HG02970 (cell line): Measurements from ENCODE around the gene TCAP.

ENCODE experiments used
- ATAC-seq: cut with Tn5 transposase; IDR thresholded peaks from one replicate; pipeline ENCODE4 v1.9.1; 2021; ENCODE audit warnings: mild to moderate bottlenecking, moderate library complexity, moderate number of reproducible peaks; ENCODE audit not compliant: unreplicated experiment, low FRiP score

Gene TCAP

GRCh38 chr17:39665642-39666224, 584 bp downstream of the TCAP start:
- ATAC-seq: no peak

DNA sequence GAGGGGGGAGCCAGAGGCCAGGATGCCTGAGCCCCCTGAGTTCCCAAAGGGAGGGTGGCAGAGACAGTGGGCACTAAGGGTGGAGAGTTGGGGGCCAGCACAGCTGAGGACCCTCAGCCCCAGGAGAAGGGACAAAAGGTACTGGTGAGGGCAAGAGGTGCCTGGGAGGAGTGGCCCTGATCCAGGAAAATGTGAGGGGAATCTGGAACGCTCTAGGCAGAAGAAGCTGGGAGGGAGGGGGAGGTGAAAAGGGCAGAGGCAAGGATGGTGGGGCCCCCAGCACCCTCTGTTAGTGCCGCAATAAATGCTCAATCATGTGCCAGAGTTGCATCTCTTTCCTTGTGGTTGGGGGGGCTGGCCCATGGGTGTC, 1.1 kb downstream of the TCAP start:
- ATAC-seq: no peak

GRCh38 chr17:39666601-39667261, 1.6 kb downstream of the TCAP start:
- no peak for ATAC-seq

GRCh38 chr17:39667262-39667944, 2.3 kb downstream of the TCAP start:
- no peak for ATAC-seq

DNA sequence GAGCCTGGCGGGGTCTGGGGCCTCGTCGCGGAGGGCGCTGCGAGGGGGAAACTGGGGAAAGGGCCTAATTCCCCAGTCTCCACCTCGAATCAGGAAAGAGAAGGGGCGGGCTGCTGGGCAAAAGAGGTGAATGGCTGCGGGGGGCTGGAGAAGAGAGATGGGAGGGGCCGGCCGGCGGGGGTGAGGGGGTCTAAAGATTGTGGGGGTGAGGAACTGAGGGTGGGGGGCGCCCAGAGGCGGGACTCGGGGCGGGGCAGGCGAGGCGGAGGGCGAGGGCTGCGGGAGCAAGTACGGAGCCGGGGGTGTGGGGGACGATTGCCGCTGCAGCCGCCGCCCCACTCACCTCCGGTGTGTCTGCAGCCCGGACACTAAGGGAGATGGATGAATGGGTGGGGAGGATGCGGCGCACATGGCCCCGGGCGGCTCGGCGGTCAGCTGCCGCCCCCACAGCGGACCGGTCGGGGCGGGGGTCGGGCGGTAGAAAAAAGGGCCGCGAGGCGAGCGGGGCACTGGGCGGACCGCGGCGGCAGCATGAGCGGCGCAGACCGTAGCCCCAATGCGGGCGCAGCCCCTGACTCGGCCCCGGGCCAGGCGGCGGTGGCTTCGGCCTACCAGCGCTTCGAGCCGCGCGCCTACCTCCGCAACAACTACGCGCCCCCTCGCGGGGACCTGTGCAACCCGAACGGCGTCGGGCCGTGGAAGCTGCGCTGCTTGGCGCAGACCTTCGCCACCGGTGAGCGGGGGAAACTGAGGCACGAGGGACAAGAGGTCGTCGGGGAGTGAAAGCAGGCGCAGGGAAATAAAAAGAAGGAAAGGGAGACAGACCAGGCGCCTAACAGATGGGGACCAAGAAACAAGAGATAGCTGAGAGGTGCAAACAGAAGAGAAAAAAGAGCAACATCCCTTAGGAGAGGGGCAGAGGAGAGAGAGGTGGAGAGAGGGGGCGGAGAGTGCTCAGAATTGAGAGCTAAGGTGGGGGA, 3.1 kb downstream of the TCAP start, which contains the start of gene PNMT:
PNMT (plus strand) TSS at position 509 of the 980 bp plus-strand sequence; CDS start at position 532, 23 bp downstream.
- ATAC-seq: no peak

- no peak for ATAC-seq
Measured at GRCh38 chr17:39669897-39670735, 5.0 kb downstream of the TCAP start.

GRCh38 chr17:39670746-39671145, 5.6 kb downstream of the TCAP start:
- no peak for ATAC-seq

DNA sequence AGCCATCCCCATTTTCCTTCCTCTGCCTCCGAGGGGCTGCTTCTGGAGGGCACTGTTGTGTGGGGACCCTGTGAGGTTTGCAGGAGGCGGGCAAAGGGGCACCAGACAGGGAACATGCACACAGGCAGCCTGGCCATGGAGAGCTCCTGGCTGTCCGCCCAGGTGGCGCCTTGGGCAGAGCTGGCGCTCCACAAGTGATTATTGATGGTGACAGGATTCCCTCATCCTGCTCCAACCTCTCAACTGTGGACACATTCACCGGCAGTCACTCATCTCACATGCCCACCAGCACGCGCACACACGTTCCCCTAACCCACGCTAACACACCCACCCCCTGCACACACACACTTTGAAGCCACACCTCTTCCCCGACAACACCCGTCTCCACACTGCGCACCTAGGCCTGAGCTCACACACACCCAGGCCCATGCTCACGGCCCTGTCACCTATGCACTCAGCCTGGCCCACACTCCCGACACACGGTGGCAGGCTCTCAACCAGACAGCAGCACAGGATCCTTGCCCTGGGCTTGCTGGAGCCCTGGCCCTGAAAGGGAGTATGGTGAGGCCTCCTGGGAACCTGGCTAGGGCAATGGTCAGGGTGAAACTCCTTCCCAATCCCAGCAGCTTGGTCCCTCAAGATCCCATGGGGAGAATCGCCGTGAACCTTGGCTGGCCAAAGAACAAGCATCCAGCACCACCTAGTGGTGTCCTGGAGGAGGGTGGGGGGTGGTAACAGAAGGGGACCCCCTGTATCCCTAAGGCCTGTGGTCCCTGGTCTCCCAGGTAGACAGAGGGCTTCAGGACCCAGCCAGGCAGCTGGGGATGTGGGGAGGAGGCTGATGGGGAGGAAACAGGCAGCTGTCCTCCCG, 6.7 kb downstream of the TCAP start:
- ATAC-seq: no peak

GRCh38 chr17:39672522-39673334, 7.6 kb downstream of the TCAP start:
- no peak for ATAC-seq

- ATAC-seq: no peak
Measured at GRCh38 chr17:39673335-39674081, 8.4 kb downstream of the TCAP start.

- ATAC-seq: no peak
Measured at GRCh38 chr17:39674179-39674578, 9.0 kb downstream of the TCAP start.

DNA sequence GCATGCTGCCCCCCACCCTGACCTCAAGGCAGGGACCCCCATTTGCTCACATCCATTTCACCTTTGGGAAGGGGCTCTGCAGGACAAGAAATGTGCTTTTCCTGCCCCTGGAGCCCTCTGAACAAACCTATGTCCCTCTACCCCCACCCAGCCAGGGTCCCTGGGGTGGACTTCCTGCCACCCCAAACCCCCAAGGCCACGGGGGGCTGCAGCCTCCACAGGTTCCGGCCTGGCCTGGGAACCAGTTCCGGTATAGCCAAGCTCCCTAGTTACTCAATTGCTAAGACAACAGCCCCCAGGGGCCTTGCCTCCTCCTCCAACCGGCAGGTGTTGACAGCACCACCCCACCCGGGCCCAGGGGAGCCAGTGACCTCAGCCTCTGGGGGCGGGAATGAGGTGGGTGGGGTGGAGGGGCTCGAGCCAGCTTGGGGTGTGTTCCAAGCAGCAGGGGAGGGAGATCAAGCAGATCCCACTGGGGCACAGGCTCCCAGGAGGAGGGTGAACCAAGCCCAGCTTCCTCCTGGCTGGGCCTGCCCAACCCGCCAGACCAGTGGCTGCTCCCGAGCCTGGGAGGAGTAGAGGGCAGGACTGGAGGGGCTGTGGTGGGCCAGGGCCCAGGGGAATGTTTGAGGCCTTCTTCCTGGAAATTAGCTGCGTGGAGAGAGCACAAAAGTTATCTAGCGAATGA, 9.7 kb downstream of the TCAP start:
- ATAC-seq: no peak

DNA sequence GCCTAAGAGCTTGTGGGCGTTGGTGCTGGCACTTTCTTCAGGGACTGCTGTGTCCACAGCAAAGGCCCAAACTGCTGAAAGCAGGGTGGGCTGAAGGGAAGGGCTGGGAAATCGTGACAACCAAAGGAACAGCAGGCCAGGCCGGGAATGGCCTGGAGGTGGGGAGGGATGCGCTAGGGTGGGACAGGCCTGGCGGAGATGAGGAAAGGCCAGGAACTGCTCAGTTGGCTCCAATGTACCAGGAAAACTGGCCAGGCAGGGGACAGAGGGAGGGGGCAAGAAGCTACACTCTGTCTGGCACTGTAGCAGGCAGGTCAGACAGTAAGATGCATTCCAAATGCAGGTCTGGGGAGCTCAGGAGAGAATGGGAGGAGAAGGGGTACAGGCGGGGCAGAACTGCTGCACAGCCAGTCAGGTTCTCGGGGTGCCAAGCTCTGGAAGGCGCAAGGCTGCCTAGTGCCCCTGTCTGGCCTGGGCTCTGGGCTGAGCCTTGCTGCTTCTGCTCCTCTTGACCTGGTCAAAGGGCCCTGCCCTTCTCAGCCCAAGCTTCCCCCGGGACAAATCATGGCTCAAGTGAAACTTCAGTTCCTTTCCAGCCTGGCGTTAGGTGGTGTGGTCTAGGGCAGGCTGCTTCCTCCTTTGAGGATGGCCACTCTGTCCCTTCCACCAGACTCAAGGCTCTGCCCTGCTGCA, 10.4 kb downstream of the TCAP start:
- no peak for ATAC-seq

GRCh38 chr17:39676198-39676819, 11.2 kb downstream of the TCAP start:
- no peak for ATAC-seq

GRCh38 chr17:39677072-39677471, 11.9 kb downstream of the TCAP start:
- ATAC-seq: no peak
